CMK (cell line): ENCODE measurements around the gene SIGLEC10.

ENCODE experiments used
- DNase-seq: peaks from one replicate; pipeline ENCODE4 v3.0.0-alpha.2; 2010; ENCODE audit warnings: low read depth

The SIGLEC10 gene

GRCh38 chr19:51365965-51366388 is 51.5 kb downstream of the SIGLEC10 start, which contains the start of gene ETFB:
TSS of gene ETFB (minus strand) at chr19:51366388. CDS start at chr19:51366326, 62 bp downstream.
- no peak for DNase-seq

DNA sequence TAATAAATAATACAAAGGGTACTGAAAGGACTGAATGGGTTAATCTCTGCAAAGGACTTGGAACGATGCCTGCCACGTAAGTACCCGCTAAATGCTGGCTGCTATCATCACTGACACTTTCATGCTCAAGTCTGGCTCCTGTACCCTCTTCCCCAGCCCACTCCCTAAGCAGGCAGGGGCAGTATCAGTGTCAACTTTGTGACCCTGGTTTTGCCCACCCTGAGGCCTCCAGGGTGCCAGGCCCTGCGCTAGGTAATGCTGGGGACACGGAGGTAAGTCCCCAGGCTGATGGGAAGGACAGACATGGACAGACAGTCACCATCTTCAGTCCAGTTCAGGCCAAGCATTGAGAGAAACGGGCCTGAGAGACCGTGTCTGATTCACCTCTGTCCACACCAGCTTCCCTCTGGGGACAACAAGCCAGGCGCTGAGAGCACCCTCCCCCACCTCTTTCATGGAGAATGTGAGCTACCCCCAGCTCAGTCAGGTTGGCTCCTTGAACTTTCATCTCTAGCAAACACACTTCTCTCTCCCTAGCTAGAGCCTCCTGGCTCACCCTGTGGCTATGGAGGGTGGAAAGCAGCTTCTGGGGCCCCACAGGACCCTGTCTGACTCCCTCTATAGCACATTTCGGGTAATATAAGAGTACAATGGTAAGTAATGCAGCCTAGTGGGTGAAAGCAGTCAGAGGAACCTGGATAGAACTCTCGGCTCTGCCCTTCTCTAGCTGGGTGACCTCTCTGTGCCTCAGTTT is 52.1 kb downstream of the SIGLEC10 start:
- DNase-seq: peak; percentile 34

- DNase-seq: no peak
These were observed 53.0 kb downstream of the SIGLEC10 start for GRCh38 chr19:51364200-51365106.

- no peak for DNase-seq
These were observed 56.2 kb downstream of the SIGLEC10 start for GRCh38 chr19:51361239-51361638.
